ENCODE measurements around the gene UGT3A1.

The UGT3A1 gene

GRCh38 chr5:35926389-35927051, 64.7 kb downstream of the UGT3A1 start:
- H3K4me1 ChIP-seq (ENCODE audit: control insufficient read depth, insufficient read depth, low read length): no peaks in the 10 kb centered on the region
- no peaks in the 10 kb centered on the region for H3K36me3 ChIP-seq (ENCODE audit: control insufficient read depth, insufficient read depth, low read length)
- H3K27me3 ChIP-seq (ENCODE audit: control insufficient read depth, insufficient read depth, low read length): peaks cover 54% of the 10 kb centered on the region
- H3K4me3 ChIP-seq (ENCODE audit: low read depth, low read length): peak overlapping the region; percentile 14
- no peaks in the 10 kb centered on the region for H3K9me3 ChIP-seq (ENCODE audit: control insufficient read depth, insufficient read depth, low read length)
- H3K9ac ChIP-seq (ENCODE audit: low read depth, low read length): no peak overlapping the region

- no peak overlapping the region for H3K9ac ChIP-seq (ENCODE audit: low read depth, low read length)
- H3K36me3 ChIP-seq (ENCODE audit: control insufficient read depth, insufficient read depth, low read length): no peaks in the 10 kb centered on the region
- peaks cover 58% of the 10 kb centered on the region for H3K27me3 ChIP-seq (ENCODE audit: control insufficient read depth, insufficient read depth, low read length)
- H3K4me3 ChIP-seq (ENCODE audit: low read depth, low read length): peak overlapping the region; percentile 19
- no peaks in the 10 kb centered on the region for H3K9me3 ChIP-seq (ENCODE audit: control insufficient read depth, insufficient read depth, low read length)
- H3K4me1 ChIP-seq (ENCODE audit: control insufficient read depth, insufficient read depth, low read length): no peaks in the 10 kb centered on the region
Measured at GRCh38 chr5:35924950-35925722, 66.1 kb downstream of the UGT3A1 start.

- Histone ChIP-seq H3K27me3 (ENCODE audit: control insufficient read depth, insufficient read depth, low read length) (peaks cover 58% of the 10 kb centered on the region), H3K9me3 (ENCODE audit: control insufficient read depth, insufficient read depth, low read length) (no peaks in the 10 kb centered on the region), H3K4me1 (ENCODE audit: control insufficient read depth, insufficient read depth, low read length) (no peaks in the 10 kb centered on the region), H3K4me3 (ENCODE audit: low read depth, low read length) (no peak overlapping the region), H3K36me3 (ENCODE audit: control insufficient read depth, insufficient read depth, low read length) (no peaks in the 10 kb centered on the region), H3K9ac (ENCODE audit: low read depth, low read length) (no peak overlapping the region)
Measured at GRCh38 chr5:35924122-35924949, 66.9 kb downstream of the UGT3A1 start.

- no peak overlapping the region for H3K9ac ChIP-seq (ENCODE audit: low read depth, low read length)
- H3K4me1 ChIP-seq (ENCODE audit: control insufficient read depth, insufficient read depth, low read length): no peaks in the 10 kb centered on the region
- H3K9me3 ChIP-seq (ENCODE audit: control insufficient read depth, insufficient read depth, low read length): no peaks in the 10 kb centered on the region
- peaks cover 52% of the 10 kb centered on the region for H3K27me3 ChIP-seq (ENCODE audit: control insufficient read depth, insufficient read depth, low read length)
- H3K4me3 ChIP-seq (ENCODE audit: low read depth, low read length): no peak overlapping the region
- no peaks in the 10 kb centered on the region for H3K36me3 ChIP-seq (ENCODE audit: control insufficient read depth, insufficient read depth, low read length)
Measured at GRCh38 chr5:35922468-35922867, 68.7 kb downstream of the UGT3A1 start.

GRCh38 chr5:35921930-35922329, 69.3 kb downstream of the UGT3A1 start:
- Histone ChIP-seq H3K4me1 (ENCODE audit: control insufficient read depth, insufficient read depth, low read length) (no peaks in the 10 kb centered on the region), H3K9ac (ENCODE audit: low read depth, low read length) (no peak overlapping the region), H3K4me3 (ENCODE audit: low read depth, low read length) (no peak overlapping the region), H3K27me3 (ENCODE audit: control insufficient read depth, insufficient read depth, low read length) (peaks cover 46% of the 10 kb centered on the region), H3K36me3 (ENCODE audit: control insufficient read depth, insufficient read depth, low read length) (no peaks in the 10 kb centered on the region), H3K9me3 (ENCODE audit: control insufficient read depth, insufficient read depth, low read length) (no peaks in the 10 kb centered on the region)

- Histone ChIP-seq H3K4me1 (ENCODE audit: control insufficient read depth, insufficient read depth, low read length) (no peaks in the 10 kb centered on the region), H3K27me3 (ENCODE audit: control insufficient read depth, insufficient read depth, low read length) (peaks cover 38% of the 10 kb centered on the region), H3K4me3 (ENCODE audit: low read depth, low read length) (no peak overlapping the region)
Measured at GRCh38 chr5:35920890-35921289, 70.3 kb downstream of the UGT3A1 start.

GRCh38 chr5:35919191-35919590, 72.0 kb downstream of the UGT3A1 start:
- Histone ChIP-seq H3K36me3 (ENCODE audit: control insufficient read depth, insufficient read depth, low read length) (no peaks in the 10 kb centered on the region), H3K9me3 (ENCODE audit: control insufficient read depth, insufficient read depth, low read length) (no peaks in the 10 kb centered on the region)

More at GRCh38 chr5:35920890-35921289, 70.3 kb downstream of the UGT3A1 start:
- Histone ChIP-seq H3K9me3 (ENCODE audit: control insufficient read depth, insufficient read depth, low read length) (no peaks in the 10 kb centered on the region), H3K36me3 (ENCODE audit: control insufficient read depth, insufficient read depth, low read length) (no peaks in the 10 kb centered on the region), H3K9ac (ENCODE audit: low read depth, low read length) (no peak overlapping the region)

GRCh38 chr5:35908814-35909213, 82.4 kb downstream of the UGT3A1 start:
- no peaks in the 10 kb centered on the region for H3K36me3 ChIP-seq (ENCODE audit: control insufficient read depth, insufficient read depth, low read length)
- no peaks in the 10 kb centered on the region for H3K4me1 ChIP-seq (ENCODE audit: control insufficient read depth, insufficient read depth, low read length)
- H3K9ac ChIP-seq (ENCODE audit: low read depth, low read length): no peak overlapping the region
- peaks cover 5% of the 10 kb centered on the region for H3K9me3 ChIP-seq (ENCODE audit: control insufficient read depth, insufficient read depth, low read length)
- no peak overlapping the region for H3K4me3 ChIP-seq (ENCODE audit: low read depth, low read length)
- H3K27me3 ChIP-seq (ENCODE audit: control insufficient read depth, insufficient read depth, low read length): no peaks in the 10 kb centered on the region

More at GRCh38 chr5:35919191-35919590, 72.0 kb downstream of the UGT3A1 start:
- Histone ChIP-seq H3K27me3 (ENCODE audit: control insufficient read depth, insufficient read depth, low read length) (peaks cover 21% of the 10 kb centered on the region), H3K4me1 (ENCODE audit: control insufficient read depth, insufficient read depth, low read length) (no peaks in the 10 kb centered on the region), H3K9ac (ENCODE audit: low read depth, low read length) (no peak overlapping the region), H3K4me3 (ENCODE audit: low read depth, low read length) (no peak overlapping the region)

GRCh38 chr5:35908228-35908627, 83.0 kb downstream of the UGT3A1 start:
- H3K9ac ChIP-seq (ENCODE audit: low read depth, low read length): no peak overlapping the region
- H3K9me3 ChIP-seq (ENCODE audit: control insufficient read depth, insufficient read depth, low read length): peaks cover 5% of the 10 kb centered on the region
- H3K27me3 ChIP-seq (ENCODE audit: control insufficient read depth, insufficient read depth, low read length): no peaks in the 10 kb centered on the region
- no peaks in the 10 kb centered on the region for H3K36me3 ChIP-seq (ENCODE audit: control insufficient read depth, insufficient read depth, low read length)
- no peak overlapping the region for H3K4me3 ChIP-seq (ENCODE audit: low read depth, low read length)
- H3K4me1 ChIP-seq (ENCODE audit: control insufficient read depth, insufficient read depth, low read length): no peaks in the 10 kb centered on the region

GRCh38 chr5:35904443-35905132, 86.6 kb downstream of the UGT3A1 start:
- Histone ChIP-seq H3K27me3 (ENCODE audit: control insufficient read depth, insufficient read depth, low read length) (no peaks in the 10 kb centered on the region), H3K9me3 (ENCODE audit: control insufficient read depth, insufficient read depth, low read length) (no peaks in the 10 kb centered on the region), H3K4me3 (ENCODE audit: low read depth, low read length) (no peak overlapping the region), H3K9ac (ENCODE audit: low read depth, low read length) (no peak overlapping the region), H3K36me3 (ENCODE audit: control insufficient read depth, insufficient read depth, low read length) (no peaks in the 10 kb centered on the region), H3K4me1 (ENCODE audit: control insufficient read depth, insufficient read depth, low read length) (no peaks in the 10 kb centered on the region)

- H3K27me3 ChIP-seq (ENCODE audit: control insufficient read depth, insufficient read depth, low read length): no peaks in the 10 kb centered on the region
- H3K36me3 ChIP-seq (ENCODE audit: control insufficient read depth, insufficient read depth, low read length): no peaks in the 10 kb centered on the region
- no peak overlapping the region for H3K4me3 ChIP-seq (ENCODE audit: low read depth, low read length)
- no peak overlapping the region for H3K9ac ChIP-seq (ENCODE audit: low read depth, low read length)
- no peaks in the 10 kb centered on the region for H3K4me1 ChIP-seq (ENCODE audit: control insufficient read depth, insufficient read depth, low read length)
- no peaks in the 10 kb centered on the region for H3K9me3 ChIP-seq (ENCODE audit: control insufficient read depth, insufficient read depth, low read length)
Measured at GRCh38 chr5:35903631-35904203, 87.5 kb downstream of the UGT3A1 start.
